ENCODE data around the gene MGAT4A.

Gene MGAT4A

GRCh38 chr2:98649992-98650375, 80.9 kb downstream of the MGAT4A start:
- DNase-seq, result no peak

- DNase-seq, result peak; percentile 81 to 82
Observed at GRCh38 chr2:98649135-98649991, 81.6 kb downstream of the MGAT4A start.

GRCh38 chr2:98648451-98648850, 82.5 kb downstream of the MGAT4A start:
- no peak for DNase-seq

GRCh38 chr2:98647636-98648035, 83.3 kb downstream of the MGAT4A start:
- DNase-seq, result no peak

- no peak for DNase-seq
Observed at GRCh38 chr2:98643496-98644100, 87.3 kb downstream of the MGAT4A start.

- peak; percentile 23 to 41 for DNase-seq
Observed at GRCh38 chr2:98637401-98638147, 93.4 kb downstream of the MGAT4A start.

GRCh38 chr2:98634406-98635092, 96.4 kb downstream of the MGAT4A start:
- peak; percentile 45 to 54 for DNase-seq

GRCh38 chr2:98632351-98632750, 98.6 kb downstream of the MGAT4A start:
- no peak for DNase-seq

GRCh38 chr2:98623657-98624056, 107.3 kb downstream of the MGAT4A start:
- DNase-seq, result no peak

GRCh38 chr2:98617149-98617548, 113.8 kb downstream of the MGAT4A start:
- DNase-seq, result no peak

GRCh38 chr2:98615481-98615880, 115.5 kb downstream of the MGAT4A start:
- no peak for DNase-seq

GRCh38 chr2:98614024-98614739, 116.8 kb downstream of the MGAT4A start:
- DNase-seq, result no peak

- DNase-seq, result no peak
Observed at GRCh38 chr2:98608962-98609604, 121.8 kb downstream of the MGAT4A start.

GRCh38 chr2:98608116-98608961, 122.6 kb downstream of the MGAT4A start, which contains the start of the genes COA5 and UNC50:
TSS of gene COA5 (minus strand) at chr2:98608512. CDS start at chr2:98608405, 107 bp downstream.
TSS of gene UNC50 (plus strand) at chr2:98608589. CDS start at chr2:98609760, 1,171 bp downstream.
- DNase-seq, result peak; percentile 89

GRCh38 chr2:98607741-98608115, 123.2 kb downstream of the MGAT4A start:
- DNase-seq, result no peak

GRCh38 chr2:98607104-98607503, 123.8 kb downstream of the MGAT4A start:
- no peak for DNase-seq

- no peak for DNase-seq
Observed at GRCh38 chr2:98606431-98606830, 124.5 kb downstream of the MGAT4A start.

- DNase-seq, result no peak
Observed at GRCh38 chr2:98605076-98605475, 125.9 kb downstream of the MGAT4A start.

- no peak for DNase-seq
Observed at GRCh38 chr2:98604547-98604946, 126.4 kb downstream of the MGAT4A start.

GRCh38 chr2:98601532-98602132, 129.3 kb downstream of the MGAT4A start:
- DNase-seq, result no peak
